Liver (tissue), 3 donors: ENCODE measurements around the gene TPSD1.

ENCODE experiments used
- EGR1 ChIP-seq, 2 donors: IDR thresholded peaks; 2 replicates each; pipeline ENCODE4 v1.6.1; 2016 to 2018; ENCODE audit warnings: antibody characterized with exemption in 2 of 2, low read depth in 2 of 2
- FOXA2 ChIP-seq: IDR thresholded peaks from 2 replicates; pipeline ENCODE4 v1.6.1; 2016; ENCODE audit warnings: antibody characterized with exemption
- GABPA ChIP-seq, 2 donors: IDR thresholded peaks in 1 of 2; conservative IDR thresholded peaks in 1 of 2; 2 replicates each; pipeline ENCODE4 v1.6.1; 2016; ENCODE audit warnings: antibody characterized with exemption in 2 of 2, mild to moderate bottlenecking in 1 of 2, moderate library complexity in 1 of 2
- HNF4G ChIP-seq: IDR thresholded peaks from 2 replicates; pipeline ENCODE4 v1.6.1; 2016; ENCODE audit warnings: antibody characterized with exemption
- JUND ChIP-seq, 2 donors: IDR thresholded peaks; 2 replicates each; pipeline ENCODE4 v1.6.1; 2016; ENCODE audit warnings: antibody characterized with exemption in 2 of 2
- TAF1 ChIP-seq: conservative IDR thresholded peaks from 2 replicates; pipeline ENCODE4 v1.6.1; 2016; ENCODE audit warnings: antibody characterized with exemption, mild to moderate bottlenecking
- YY1 ChIP-seq: IDR thresholded peaks from 2 replicates; pipeline ENCODE4 v1.6.1; 2016; ENCODE audit warnings: antibody characterized with exemption, mild to moderate bottlenecking
- TF ChIP-seq, protein P1 (sequence below): fragments of 150-350 bp; IDR thresholded peaks from 2 replicates; pipeline ENCODE4 v1.5.1; 2017; ENCODE audit warnings: improper control_type of control experiment, low read depth, low read length; ENCODE audit not compliant: missing input control
- TF ChIP-seq, protein P2 (sequence below): IDR thresholded peaks from 2 replicates; pipeline ENCODE4 v1.6.1; 2016; ENCODE audit warnings: antibody characterized with exemption, mild to moderate bottlenecking
- TF ChIP-seq, protein P3 (sequence below): IDR thresholded peaks from 2 replicates; pipeline ENCODE4 v1.6.1; 2016; ENCODE audit warnings: antibody characterized with exemption
- TF ChIP-seq, protein P4 (sequence below): IDR thresholded peaks from 2 replicates; pipeline ENCODE4 v1.6.1; 2016; ENCODE audit warnings: antibody characterized with exemption
- donor health status: healthy.
- donor health status: healthy.

DNA sequence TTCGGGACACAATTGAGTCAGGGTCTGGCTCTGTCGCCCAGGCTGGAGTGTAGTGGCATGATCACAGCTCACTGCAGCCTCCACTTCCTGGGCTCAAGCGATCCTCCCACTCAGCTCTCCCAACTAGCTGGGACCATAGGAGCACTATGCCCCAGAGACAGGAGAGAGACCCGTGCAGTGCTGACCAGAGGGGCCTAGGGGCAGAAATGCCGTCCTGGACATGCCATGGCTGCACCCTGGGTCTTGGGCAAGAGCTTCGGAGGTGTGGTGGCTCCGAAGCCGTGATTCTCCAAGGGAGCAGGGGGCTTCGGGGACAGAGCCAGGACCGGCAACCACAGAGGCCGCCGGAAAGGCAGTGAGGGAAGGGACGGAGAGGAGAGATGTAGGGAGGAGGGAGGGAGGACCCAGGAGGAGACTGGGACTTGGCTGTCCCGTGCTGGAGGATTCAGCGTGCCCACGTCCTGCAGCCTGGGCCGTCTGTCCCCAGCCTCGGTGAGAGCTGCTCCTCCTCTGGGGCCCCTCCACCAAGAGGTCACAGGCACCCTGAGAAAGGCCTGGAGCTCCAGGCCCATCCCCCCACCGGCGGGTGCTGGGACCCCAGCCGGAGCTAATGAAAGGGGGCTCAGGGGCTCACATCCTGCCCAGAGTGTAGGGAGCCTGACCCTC is 21.9 kb downstream of the TPSD1 start:
- no peak for TF ChIP-seq TAF1
- TF ChIP-seq, protein P1, sequence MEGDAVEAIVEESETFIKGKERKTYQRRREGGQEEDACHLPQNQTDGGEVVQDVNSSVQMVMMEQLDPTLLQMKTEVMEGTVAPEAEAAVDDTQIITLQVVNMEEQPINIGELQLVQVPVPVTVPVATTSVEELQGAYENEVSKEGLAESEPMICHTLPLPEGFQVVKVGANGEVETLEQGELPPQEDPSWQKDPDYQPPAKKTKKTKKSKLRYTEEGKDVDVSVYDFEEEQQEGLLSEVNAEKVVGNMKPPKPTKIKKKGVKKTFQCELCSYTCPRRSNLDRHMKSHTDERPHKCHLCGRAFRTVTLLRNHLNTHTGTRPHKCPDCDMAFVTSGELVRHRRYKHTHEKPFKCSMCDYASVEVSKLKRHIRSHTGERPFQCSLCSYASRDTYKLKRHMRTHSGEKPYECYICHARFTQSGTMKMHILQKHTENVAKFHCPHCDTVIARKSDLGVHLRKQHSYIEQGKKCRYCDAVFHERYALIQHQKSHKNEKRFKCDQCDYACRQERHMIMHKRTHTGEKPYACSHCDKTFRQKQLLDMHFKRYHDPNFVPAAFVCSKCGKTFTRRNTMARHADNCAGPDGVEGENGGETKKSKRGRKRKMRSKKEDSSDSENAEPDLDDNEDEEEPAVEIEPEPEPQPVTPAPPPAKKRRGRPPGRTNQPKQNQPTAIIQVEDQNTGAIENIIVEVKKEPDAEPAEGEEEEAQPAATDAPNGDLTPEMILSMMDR: no peak
- TF ChIP-seq JUND (IDR thresholded peaks at IDR 0.05): no peak
- TF ChIP-seq, protein P2, sequence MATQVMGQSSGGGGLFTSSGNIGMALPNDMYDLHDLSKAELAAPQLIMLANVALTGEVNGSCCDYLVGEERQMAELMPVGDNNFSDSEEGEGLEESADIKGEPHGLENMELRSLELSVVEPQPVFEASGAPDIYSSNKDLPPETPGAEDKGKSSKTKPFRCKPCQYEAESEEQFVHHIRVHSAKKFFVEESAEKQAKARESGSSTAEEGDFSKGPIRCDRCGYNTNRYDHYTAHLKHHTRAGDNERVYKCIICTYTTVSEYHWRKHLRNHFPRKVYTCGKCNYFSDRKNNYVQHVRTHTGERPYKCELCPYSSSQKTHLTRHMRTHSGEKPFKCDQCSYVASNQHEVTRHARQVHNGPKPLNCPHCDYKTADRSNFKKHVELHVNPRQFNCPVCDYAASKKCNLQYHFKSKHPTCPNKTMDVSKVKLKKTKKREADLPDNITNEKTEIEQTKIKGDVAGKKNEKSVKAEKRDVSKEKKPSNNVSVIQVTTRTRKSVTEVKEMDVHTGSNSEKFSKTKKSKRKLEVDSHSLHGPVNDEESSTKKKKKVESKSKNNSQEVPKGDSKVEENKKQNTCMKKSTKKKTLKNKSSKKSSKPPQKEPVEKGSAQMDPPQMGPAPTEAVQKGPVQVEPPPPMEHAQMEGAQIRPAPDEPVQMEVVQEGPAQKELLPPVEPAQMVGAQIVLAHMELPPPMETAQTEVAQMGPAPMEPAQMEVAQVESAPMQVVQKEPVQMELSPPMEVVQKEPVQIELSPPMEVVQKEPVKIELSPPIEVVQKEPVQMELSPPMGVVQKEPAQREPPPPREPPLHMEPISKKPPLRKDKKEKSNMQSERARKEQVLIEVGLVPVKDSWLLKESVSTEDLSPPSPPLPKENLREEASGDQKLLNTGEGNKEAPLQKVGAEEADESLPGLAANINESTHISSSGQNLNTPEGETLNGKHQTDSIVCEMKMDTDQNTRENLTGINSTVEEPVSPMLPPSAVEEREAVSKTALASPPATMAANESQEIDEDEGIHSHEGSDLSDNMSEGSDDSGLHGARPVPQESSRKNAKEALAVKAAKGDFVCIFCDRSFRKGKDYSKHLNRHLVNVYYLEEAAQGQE: no peak
- TF ChIP-seq, protein P3, sequence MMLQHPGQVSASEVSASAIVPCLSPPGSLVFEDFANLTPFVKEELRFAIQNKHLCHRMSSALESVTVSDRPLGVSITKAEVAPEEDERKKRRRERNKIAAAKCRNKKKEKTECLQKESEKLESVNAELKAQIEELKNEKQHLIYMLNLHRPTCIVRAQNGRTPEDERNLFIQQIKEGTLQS: no peak
- no peak for TF ChIP-seq EGR1 (IDR thresholded peaks at IDR 0.05; ENCODE audit: low read depth in 2 of 2)
- TF ChIP-seq, protein P4, sequence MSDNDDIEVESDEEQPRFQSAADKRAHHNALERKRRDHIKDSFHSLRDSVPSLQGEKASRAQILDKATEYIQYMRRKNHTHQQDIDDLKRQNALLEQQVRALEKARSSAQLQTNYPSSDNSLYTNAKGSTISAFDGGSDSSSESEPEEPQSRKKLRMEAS: no peak
- TF ChIP-seq HNF4G: no peak
- no peak for TF ChIP-seq GABPA (IDR thresholded peaks at IDR 0.05 in 1 of 2, conservative IDR thresholded peaks at IDR 0.05 in 1 of 2)
- no peak for TF ChIP-seq FOXA2
- TF ChIP-seq YY1: no peak
